HL-60 (cell line): ENCODE data around the gene SRBD1.

ENCODE experiments used
- CTCF ChIP-seq: IDR thresholded peaks from one replicate; pipeline ENCODE4 v1.5.1; 2011; ENCODE audit warnings: low read length, control low read depth, inconsistent platforms; ENCODE audit not compliant: insufficient read depth
- POLR2AphosphoS5 ChIP-seq: IDR thresholded peaks from 2 replicates; pipeline ENCODE4 v1.6.1; 2012; ENCODE audit warnings: low read depth

DNA sequence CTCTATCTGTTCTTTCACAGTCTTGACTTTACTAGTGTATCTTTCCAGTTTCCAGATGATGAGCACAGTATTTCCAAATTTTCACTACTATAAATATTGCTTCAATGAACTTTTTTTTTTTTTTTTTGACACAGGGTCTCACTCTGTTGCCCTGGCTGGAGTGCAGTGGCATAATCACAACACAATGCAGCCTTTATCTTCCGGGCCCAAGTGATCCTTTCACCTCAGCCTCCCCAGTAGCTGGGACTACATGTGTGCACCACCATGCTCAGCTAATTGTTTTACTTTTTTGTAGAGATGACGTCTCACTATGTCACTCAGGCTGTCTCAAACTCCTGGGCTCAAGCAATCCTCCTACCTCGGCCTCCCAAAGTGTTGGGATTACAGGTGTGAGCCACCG, 142.8 kb downstream of the SRBD1 start:
- no peak for TF ChIP-seq CTCF
- TF ChIP-seq POLR2AphosphoS5, result no peak
